Adrenal gland (tissue), 19 donors: Measurements from ENCODE around the gene SERTAD2. TPM values are rescaled to one million over a fixed set of nuclear protein-coding genes. Genes with fewer than 3 reads are reported as not detected.
A peak's percentile ranks its signal among the peaks of the same experiment; 100 is the strongest.

Source experiments
- DNase-seq, 7 donors: peaks; one replicate each; pipeline ENCODE4 v3.0.0-alpha.2; 2019 to 2020
- H3K27ac ChIP-seq, 5 donors: fragments of 200-600 bp; sonication (generic) in 4 of 5; 1 replicate in 3 of 5; 2 replicates in 2 of 5; pipeline versions ENCODE4 v1.5.1 to v1.8.0; 2016 to 2020; ENCODE audit warnings: mild to moderate bottlenecking in 1 of 5
- H3K27me3 ChIP-seq: fragments of 200-600 bp; 2 replicates; pipeline ENCODE4 v1.8.0; 2021
- H3K36me3 ChIP-seq, 2 donors: fragments of 200-600 bp; replicated peaks in 1 of 2; 1 replicate in 1 of 2; 2 replicates in 1 of 2; pipeline versions ENCODE4 v1.5.1 to v1.8.0; 2018 to 2022
- H3K4me1 ChIP-seq, 2 donors: fragments of 200-600 bp; replicated peaks in 1 of 2; 1 replicate in 1 of 2; 2 replicates in 1 of 2; pipeline versions ENCODE4 v1.5.1 to v1.8.0; 2018 to 2021
- H3K4me3 ChIP-seq, 4 donors: fragments of 200-600 bp; sonication (generic) in 3 of 4; one replicate each; pipeline ENCODE4 v1.5.1; 2016 to 2018
- H3K9me3 ChIP-seq, 3 donors: fragments of 200-600 bp; sonication (generic) in 1 of 3; replicated peaks in 1 of 3; 1 replicate in 2 of 3; 2 replicates in 1 of 3; pipeline versions ENCODE4 v1.5.1 to v1.8.0; 2016 to 2021
- CTCF ChIP-seq, 6 experiments: fragments of 450-650 bp in 4 of 6; fragments of 200-600 bp in 2 of 6; sonication (generic) in 1 of 6; IDR thresholded peaks; 1 replicate in 5 of 6; 2 replicates in 1 of 6; pipeline versions ENCODE4 v1.5.1 to v1.8.0; 2016 to 2021; ENCODE audit warnings: antibody characterized with exemption in 6 of 6, mild to moderate bottlenecking in 2 of 6, moderate library complexity in 1 of 6
- POLR2A ChIP-seq, 2 donors: fragments of 450-650 bp; IDR thresholded peaks; one replicate each; pipeline ENCODE4 v1.6.1; 2017; ENCODE audit warnings: antibody characterized with exemption in 2 of 2, mild to moderate bottlenecking in 2 of 2, moderate library complexity in 1 of 2
- WGBS, 4 donors: extraction: QIAGEN DNeasy Blood & Tissue Kit in 2 of 4; methylation state at CpG; one replicate each; pipeline versions ENCODE4 v1.1.5 to v1.1.7; 2013 to 2017; 5-methylcytosine and 5-hydroxymethylcytosine counted together
- intact Hi-C, 2 donors: fragments of 100-400 bp; cut with DNase I; formaldehyde crosslinking; loops; one replicate each; pipeline versions ENCODE4 v1.14.1 to v1.15.0; 2022 to 2023
- long read RNA-seq, 10 donors: library from polyadenylated mRNA in 3 of 10; unstranded in 2 of 10; stranded (forward) in 1 of 10; transcript quantifications; one replicate each; pipeline ENCODE4 v2.0.0 and lab custom pipeline, GENCODE V29; 2021 to 2026
- polyA plus RNA-seq, 3 donors: library from polyadenylated mRNA; stranded (reverse); fragments of 200-250 nt in 2 of 3; fragments of 350-450 nt in 1 of 3; fragmentation: Illumina TruSeq in 1 of 3; extraction: RNeasy Lipid Tissue Mini Kit (QIAGEN cat#74804) in 1 of 3; gene quantifications; one replicate each; pipeline ENCODE4 v1.2.3, GENCODE V29; 2013 to 2014
- total RNA-seq, 9 donors: library from RNA; depleted of rRNA in 4 of 9; stranded (reverse); fragments of >200 nt in 4 of 9; fragments of 120-200 nt in 1 of 9; fragmentation: NEBNext Ultra II Directional in 1 of 9; extraction: Animal tissue kit (Norgen Biotek cat#: 25700) in 1 of 9; gene quantifications; one replicate each; pipeline versions ENCODE4 v1.1.0 to v1.2.4, GENCODE V29; 2013 to 2023
- donor health status: healthy with polysubstance abuse.
- donor health status: Bipolar disorder and iron deficiency.
- donor health status: DM: yes; HTN: yes; CAD: no.
- donor health status: DM: no; HTN: no; CAD: no.
- donor health status: DM: no; HTN: no; CAD: no.
- donor health status: DM: yes; HTN: yes; CAD: no.

The SERTAD2 gene
- total RNA-seq, result 10 to 100 TPM in 6 of 9 donors, 1 to 10 TPM in 3; 5.8 to 15.8 (median 12.4) TPM
- 10 to 100 TPM in 1 of 3 donors, 1 to 10 TPM in 2; 5.1 to 18.3 (median 9.5) TPM for polyA plus RNA-seq
- long read RNA-seq, donor 1, full-length matches to known transcripts, result 4 of 4 reads
- long read RNA-seq, donor 1, partial matches to known transcripts, result 0 of 4 reads
- long read RNA-seq, donor 1, other reads (novel, unspliced or antisense), result 0 of 4 reads
- long read RNA-seq, donor 2, full-length matches to known transcripts, result 4 of 4 reads
- long read RNA-seq, donor 2, partial matches to known transcripts, result 0 of 4 reads
- long read RNA-seq, donor 2, other reads (novel, unspliced or antisense), result 0 of 4 reads
- long read RNA-seq, donor 3, result 0 reads
- long read RNA-seq, donor 4, partial matches to known transcripts, result 0 of 2 reads
- long read RNA-seq, donor 4, other reads (novel, unspliced or antisense), result 2 of 2 reads
- long read RNA-seq, donor 5, full-length matches to known transcripts, result 1 of 4 reads
- long read RNA-seq, donor 5, partial matches to known transcripts, result 0 of 4 reads
- long read RNA-seq, donor 5, other reads (novel, unspliced or antisense), result 3 of 4 reads
- long read RNA-seq, donor 6, partial matches to known transcripts, result 0 of 1 reads
- long read RNA-seq, donor 6, other reads (novel, unspliced or antisense), result 1 of 1 reads
- long read RNA-seq, donor 7, full-length matches to known transcripts, result 4 of 4 reads
- long read RNA-seq, donor 7, partial matches to known transcripts, result 0 of 4 reads
- long read RNA-seq, donor 7, other reads (novel, unspliced or antisense), result 0 of 4 reads
- long read RNA-seq, donor 8, full-length matches to known transcripts, result 6 of 6 reads
- long read RNA-seq, donor 8, partial matches to known transcripts, result 0 of 6 reads
- long read RNA-seq, donor 8, other reads (novel, unspliced or antisense), result 0 of 6 reads
- long read RNA-seq, donor 9, full-length matches to known transcripts, result 3 of 3 reads
- long read RNA-seq, donor 9, partial matches to known transcripts, result 0 of 3 reads
- long read RNA-seq, donor 9, other reads (novel, unspliced or antisense), result 0 of 3 reads
- long read RNA-seq, donor 10, partial matches to known transcripts, result 0 of 1 reads
- long read RNA-seq, donor 10, other reads (novel, unspliced or antisense), result 0 of 1 reads

- TF ChIP-seq POLR2A (IDR thresholded peaks at IDR 0.05), result peak; percentile 59 to 95
- peak in 3 of 6 experiments; percentile 1 to 17 (median 13) for TF ChIP-seq CTCF (IDR thresholded peaks at IDR 0.05)
- H3K4me1 ChIP-seq, result peaks cover 24 to 36% of the 10 kb centered on the region in 2 donors
- WGBS, 4 donors, result 0 to 2% (median 0%) methylated on average over 12 to 108 of the region's 109 CpGs
- H3K27ac ChIP-seq, result peak within 1 kb of the TSS; percentile 97 to 100 (median 99)
- H3K9me3 ChIP-seq, result no peaks in the 10 kb centered on the region
- no peaks in the 10 kb centered on the region for H3K27me3 ChIP-seq
- peak; percentile 87 to 93 (median 90) for DNase-seq
- H3K36me3 ChIP-seq, result no peaks in the 10 kb centered on the region
- intact Hi-C loops, result loop anchor here (5.0 kb wide), 2 partner anchors 89 to 214 kb away; no protein-coding TSS in a partner anchor
- H3K4me3 ChIP-seq, result peak within 1 kb of the TSS; percentile 43 to 97 (median 76)
Measured at GRCh38 chr2:64653109-64654062, at the start of gene SERTAD2. TSS of gene SERTAD2 (minus strand) at chr2:64653913. CDS start at chr2:64636871, 17,042 bp downstream.

GRCh38 chr2:64700133-64700809 lies 46.6 kb upstream of the SERTAD2 start:
- intact Hi-C loops, result no loop called here
- H3K36me3 ChIP-seq, result no peaks in the 10 kb centered on the region
- H3K4me1 ChIP-seq, result no peaks in the 10 kb centered on the region
- TF ChIP-seq CTCF (IDR thresholded peaks at IDR 0.05), result no peak
- TF ChIP-seq POLR2A (IDR thresholded peaks at IDR 0.05), result no peak
- H3K9me3 ChIP-seq, result no peaks in the 10 kb centered on the region
- no peak overlapping the region for H3K27ac ChIP-seq
- DNase-seq, result no peak
- H3K27me3 ChIP-seq, result no peaks in the 10 kb centered on the region
- 89 to 98% (median 95%) methylated on average over 5 of the region's 5 CpGs for WGBS, 4 donors
- no peak overlapping the region for H3K4me3 ChIP-seq

GRCh38 chr2:64699712-64700111 lies 46.0 kb upstream of the SERTAD2 start:
- Histone ChIP-seq H3K27ac (no peak overlapping the region), H3K4me1 (no peaks in the 10 kb centered on the region), H3K4me3 (no peak overlapping the region), H3K9me3 (no peaks in the 10 kb centered on the region), H3K27me3 (no peaks in the 10 kb centered on the region), H3K36me3 (no peaks in the 10 kb centered on the region)
- intact Hi-C loops, result no loop called here
- DNase-seq, result no peak
- TF ChIP-seq POLR2A (IDR thresholded peaks at IDR 0.05) (no peak), CTCF (IDR thresholded peaks at IDR 0.05) (no peak)
- 91 to 97% (median 93%) methylated on average over 4 to 8 of the region's 8 CpGs for WGBS, 4 donors
